A549 (cell line): ENCODE results near the gene DMBT1. TPM values are rescaled to one million over a fixed set of nuclear protein-coding genes. Genes with fewer than 3 reads are reported as not detected.

Experiments
- ATAC-seq, 2 experiments: fragments of 200-7000 bp in 1 of 2; fragments of >200 bp in 1 of 2; cut with Nextera tagmentation in 1 of 2; cut with Tn5 transposase in 1 of 2; 3 replicates each; pipeline versions ENCODE4 v1.8.0 to v1.9.1; 2018 to 2020; ENCODE audit warnings: mild to moderate bottlenecking in 1 of 2, moderate library complexity in 1 of 2
- CTCF ChIA-PET: fragments of 300-600 bp; sonication (Branson Sonifier 250); formaldehyde crosslinking; extraction: SDS; loops from one replicate; lab custom pipeline; 2021; ENCODE audit warnings: antibody characterized with exemption, inconsistent platforms; lab: Yijun Ruan, JAX
- POLR2A ChIA-PET: fragments of 350-600 bp; formaldehyde crosslinking; extraction: SDS; loops from one replicate; lab custom pipeline; 2021; ENCODE audit warnings: antibody characterized with exemption, inconsistent platforms; lab: Yijun Ruan, JAX
- DNase-seq, 2 experiments: peaks; one replicate each; pipeline versions ENCODE4 v3.0.0 to v3.0.0-alpha.2; 2011 to 2016; ENCODE audit warnings: low read depth in 1 of 2, low spot score in 1 of 2
- FAIRE-seq: peaks from 2 replicates; lab custom pipeline; 2011; peaks lifted over from hg19 to GRCh38; lab: Jason Lieb, UNC
- H3K27ac ChIP-seq, 2 experiments: fragments of >200 bp; sonication (Bioruptor Twin); formaldehyde crosslinking; 3 replicates each; pipeline ENCODE4 v1.5.1; 2016 to 2017
- H3K4me1 ChIP-seq: fragments of >200 bp; sonication (Bioruptor Twin); formaldehyde crosslinking; 3 replicates; pipeline ENCODE4 v1.6.1; 2016
- H3K4me2 ChIP-seq: fragments of >200 bp; sonication (Bioruptor Twin); formaldehyde crosslinking; 3 replicates; pipeline ENCODE4 v1.6.1; 2016
- H3K4me3 ChIP-seq: fragments of >200 bp; sonication (Bioruptor Twin); formaldehyde crosslinking; 3 replicates; pipeline ENCODE4 v1.5.1; 2016
- H3K9me3 ChIP-seq: fragments of >200 bp; sonication (Bioruptor Twin); formaldehyde crosslinking; 3 replicates; pipeline ENCODE4 v1.6.1; 2016
- BCL3 ChIP-seq: fragments of >200 bp; sonication (Bioruptor Twin); formaldehyde crosslinking; IDR thresholded peaks from 3 replicates; pipeline ENCODE4 v1.6.1; 2016
- CHD4 ChIP-seq: fragments of 200-600 bp; sonication (generic); IDR thresholded peaks from 2 replicates; pipeline ENCODE4 v1.6.1; 2016; ENCODE audit warnings: antibody characterized with exemption, mild to moderate bottlenecking, borderline replicate concordance
- CTCF ChIP-seq: fragments of >200 bp; sonication (Bioruptor Twin); formaldehyde crosslinking; IDR thresholded peaks from 3 replicates; pipeline ENCODE4 v1.5.1; 2016
- ELK1 ChIP-seq: fragments of 150-350 bp; IDR thresholded peaks from 2 replicates; pipeline ENCODE4 v1.6.1; 2014; ENCODE audit warnings: low read depth, mild to moderate bottlenecking, low read length
- FOSL2 ChIP-seq, 2 experiments: fragments of 450-650 bp in 1 of 2; fragments of >200 bp in 1 of 2; sonication (Bioruptor Twin) in 1 of 2; formaldehyde crosslinking; IDR thresholded peaks; 2 replicates each; pipeline versions ENCODE4 v1.5.0 to v1.6.1; 2016 to 2020; ENCODE audit warnings: mild to moderate bottlenecking in 1 of 2, moderate library complexity in 1 of 2
- GATA3 ChIP-seq: IDR thresholded peaks from 2 replicates; pipeline ENCODE4 v1.6.1; 2012; ENCODE audit warnings: borderline replicate concordance
- HMGXB4 ChIP-seq: fragments of 250-450 bp; sonication (Bioruptor Pico); IDR thresholded peaks from 2 replicates; pipeline ENCODE4 v1.5.0; 2021; ENCODE audit warnings: mild to moderate bottlenecking, moderate library complexity, borderline replicate concordance
- NR3C1 ChIP-seq: fragments of >200 bp; sonication (Bioruptor Twin); formaldehyde crosslinking; IDR thresholded peaks from 3 replicates; pipeline ENCODE4 v1.6.1; 2017
- PHF8 ChIP-seq: fragments of 200-600 bp; sonication (generic); IDR thresholded peaks from 2 replicates; pipeline ENCODE4 v1.6.1; 2016; ENCODE audit warnings: low read depth, mild to moderate bottlenecking, antibody characterized with exemption, moderate library complexity, borderline replicate concordance
- POLR2AphosphoS2 ChIP-seq: conservative IDR thresholded peaks from 2 replicates; pipeline ENCODE4 v1.6.1; 2012; ENCODE audit warnings: low read length, improper control_type of control experiment, inconsistent platforms
- RARB ChIP-seq: fragments of 250-450 bp; sonication (Bioruptor Pico); IDR thresholded peaks from 2 replicates; pipeline ENCODE4 v1.8.0; 2021; ENCODE audit warnings: mild to moderate bottlenecking, moderate library complexity
- SMC3 ChIP-seq: fragments of >200 bp; sonication (Bioruptor Twin); formaldehyde crosslinking; IDR thresholded peaks from 3 replicates; pipeline ENCODE4 v1.6.1; 2018; ENCODE audit warnings: inconsistent platforms
- ZC3H11A ChIP-seq: fragments of 450-650 bp; IDR thresholded peaks from 2 replicates; pipeline ENCODE4 v1.6.1; 2014; ENCODE audit warnings: antibody characterized with exemption, mild to moderate bottlenecking
- ZSCAN20 ChIP-seq: fragments of 250-450 bp; sonication (Bioruptor Pico); IDR thresholded peaks from 2 replicates; pipeline ENCODE4 v1.8.0; 2022; ENCODE audit warnings: mild to moderate bottlenecking, moderate library complexity
- WGBS: methylation state at CpG from one replicate; pipeline ENCODE4 v1.1.6; 2017; ENCODE audit errors: missing lambda C conversion rate; 5-methylcytosine and 5-hydroxymethylcytosine counted together
- polyA plus RNA-seq, 4 experiments: library from polyadenylated mRNA; depleted of rRNA in 3 of 4; stranded (reverse); fragments of >200 nt; fragmentation: RNase III in 1 of 4; extraction: RNeasy Plus Mini Kit Qiagen cat#74134 plus additional on column Dnase treatment in 1 of 4; gene quantifications; 2 replicates in 3 of 4; 3 replicates in 1 of 4; pipeline ENCODE4 v1.2.3, GENCODE V29; 2011 to 2017
- TF ChIP-seq, protein P1 (sequence below): IDR thresholded peaks from 2 replicates; pipeline ENCODE4 v1.6.1; 2012
- TF ChIP-seq, protein P2 (sequence below): fragments of 200-600 bp; sonication (generic); IDR thresholded peaks from 2 replicates; pipeline ENCODE4 v1.6.1; 2016; ENCODE audit warnings: antibody characterized with exemption, mild to moderate bottlenecking, moderate library complexity

The DMBT1 gene
- polyA plus RNA-seq, 2 of the 4 experiments (the other 2 are of a cell fraction) = 0.01 to 0.03 TPM

DNA sequence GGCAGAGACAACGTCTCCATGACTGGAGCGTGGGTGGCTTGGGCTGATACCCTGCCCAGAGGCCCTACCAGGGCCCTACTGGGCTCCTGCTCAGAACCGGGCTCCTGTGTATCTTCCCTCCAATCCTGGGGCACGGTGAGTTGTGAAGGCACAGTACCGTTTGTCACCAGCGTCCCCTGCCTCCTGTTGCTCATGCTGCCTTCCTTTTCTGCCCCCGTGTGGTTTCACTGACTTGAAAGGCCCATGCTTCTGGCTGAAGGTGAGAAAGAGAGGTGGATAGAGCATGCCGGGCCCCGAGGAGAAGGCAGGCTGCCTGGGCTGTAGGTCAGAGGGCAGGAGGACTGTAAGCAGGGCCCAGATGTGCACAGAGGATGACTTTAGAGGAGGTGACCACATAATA, 9.1 kb upstream of the DMBT1 start (continued):
- TF ChIP-seq ELK1 = no peak
- TF ChIP-seq POLR2AphosphoS2 = no peak
- TF ChIP-seq CHD4 = no peak
- TF ChIP-seq ZSCAN20 = no peak

- WGBS = 61% methylated on average over 6 of the region's 6 CpGs
- H3K4me1 ChIP-seq = no peaks in the 10 kb centered on the region
- DNase-seq (no peak), FAIRE-seq (no peak), ATAC-seq (no peak)
- H3K27ac ChIP-seq = no peak overlapping the region
- H3K4me3 ChIP-seq = no peak overlapping the region
- CTCF ChIA-PET = interaction anchor here (0.7 to 1.9 kb wide), 2 partner anchors 12 to 117 kb away, joined by 3 to 8 read pairs; no protein-coding TSS in a partner anchor
- H3K4me2 ChIP-seq = no peak overlapping the region
- no peaks in the 10 kb centered on the region for H3K9me3 ChIP-seq
- POLR2A ChIA-PET = no interaction called here
- TF ChIP-seq CTCF = no peak
- TF ChIP-seq ZC3H11A = no peak
- TF ChIP-seq, protein P1, sequence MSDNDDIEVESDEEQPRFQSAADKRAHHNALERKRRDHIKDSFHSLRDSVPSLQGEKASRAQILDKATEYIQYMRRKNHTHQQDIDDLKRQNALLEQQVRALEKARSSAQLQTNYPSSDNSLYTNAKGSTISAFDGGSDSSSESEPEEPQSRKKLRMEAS = no peak
- no peak for TF ChIP-seq PHF8
- TF ChIP-seq, protein P2, sequence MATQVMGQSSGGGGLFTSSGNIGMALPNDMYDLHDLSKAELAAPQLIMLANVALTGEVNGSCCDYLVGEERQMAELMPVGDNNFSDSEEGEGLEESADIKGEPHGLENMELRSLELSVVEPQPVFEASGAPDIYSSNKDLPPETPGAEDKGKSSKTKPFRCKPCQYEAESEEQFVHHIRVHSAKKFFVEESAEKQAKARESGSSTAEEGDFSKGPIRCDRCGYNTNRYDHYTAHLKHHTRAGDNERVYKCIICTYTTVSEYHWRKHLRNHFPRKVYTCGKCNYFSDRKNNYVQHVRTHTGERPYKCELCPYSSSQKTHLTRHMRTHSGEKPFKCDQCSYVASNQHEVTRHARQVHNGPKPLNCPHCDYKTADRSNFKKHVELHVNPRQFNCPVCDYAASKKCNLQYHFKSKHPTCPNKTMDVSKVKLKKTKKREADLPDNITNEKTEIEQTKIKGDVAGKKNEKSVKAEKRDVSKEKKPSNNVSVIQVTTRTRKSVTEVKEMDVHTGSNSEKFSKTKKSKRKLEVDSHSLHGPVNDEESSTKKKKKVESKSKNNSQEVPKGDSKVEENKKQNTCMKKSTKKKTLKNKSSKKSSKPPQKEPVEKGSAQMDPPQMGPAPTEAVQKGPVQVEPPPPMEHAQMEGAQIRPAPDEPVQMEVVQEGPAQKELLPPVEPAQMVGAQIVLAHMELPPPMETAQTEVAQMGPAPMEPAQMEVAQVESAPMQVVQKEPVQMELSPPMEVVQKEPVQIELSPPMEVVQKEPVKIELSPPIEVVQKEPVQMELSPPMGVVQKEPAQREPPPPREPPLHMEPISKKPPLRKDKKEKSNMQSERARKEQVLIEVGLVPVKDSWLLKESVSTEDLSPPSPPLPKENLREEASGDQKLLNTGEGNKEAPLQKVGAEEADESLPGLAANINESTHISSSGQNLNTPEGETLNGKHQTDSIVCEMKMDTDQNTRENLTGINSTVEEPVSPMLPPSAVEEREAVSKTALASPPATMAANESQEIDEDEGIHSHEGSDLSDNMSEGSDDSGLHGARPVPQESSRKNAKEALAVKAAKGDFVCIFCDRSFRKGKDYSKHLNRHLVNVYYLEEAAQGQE = no peak
- no peak for TF ChIP-seq SMC3
- TF ChIP-seq HMGXB4 = no peak
- TF ChIP-seq RARB = no peak
- TF ChIP-seq BCL3 = no peak
- no peak for TF ChIP-seq NR3C1
- no peak for TF ChIP-seq GATA3
- no peak for TF ChIP-seq FOSL2 (IDR thresholded peaks at IDR 0.05)
- TF ChIP-seq FOSL2 (CRISPR knock-in tag; IDR thresholded peaks at IDR 0.05) = no peak
Observed at GRCh38 chr10:122553341-122553740, 7.2 kb upstream of the DMBT1 start.
